CD4-positive, alpha-beta T cell treated with Interleukin-4 for 4 hours (primary cell): ENCODE results near the gene SETMAR.
"Not testable (repeated sequence)": the region's sequence is repeated elsewhere in the genome, so short reads cannot be mapped to it uniquely, and the experiment has no call there.

Source experiments
- DNase-seq: peaks from one replicate; pipeline ENCODE4 v3.0.0-alpha.2; 2020

The SETMAR gene

DNA sequence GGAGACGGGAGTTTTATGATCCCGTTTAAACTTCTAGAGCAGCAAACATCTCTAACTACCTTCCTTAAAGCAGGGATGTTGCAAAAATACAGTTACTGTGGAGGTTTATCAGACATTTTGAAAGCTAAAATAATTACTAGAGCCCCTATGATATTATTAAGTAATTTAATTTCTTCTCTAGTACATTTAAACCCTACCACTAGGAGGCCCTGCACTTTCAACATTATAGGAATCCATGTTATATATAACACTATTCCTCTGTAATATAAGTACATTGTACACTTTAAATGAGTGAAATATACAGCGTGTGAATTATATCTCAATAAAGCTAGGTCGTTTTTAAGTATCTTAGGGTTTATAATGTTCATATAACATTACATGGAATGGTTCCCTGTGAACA lies 11.5 kb downstream of the SETMAR start:
- no peak for DNase-seq

DNA sequence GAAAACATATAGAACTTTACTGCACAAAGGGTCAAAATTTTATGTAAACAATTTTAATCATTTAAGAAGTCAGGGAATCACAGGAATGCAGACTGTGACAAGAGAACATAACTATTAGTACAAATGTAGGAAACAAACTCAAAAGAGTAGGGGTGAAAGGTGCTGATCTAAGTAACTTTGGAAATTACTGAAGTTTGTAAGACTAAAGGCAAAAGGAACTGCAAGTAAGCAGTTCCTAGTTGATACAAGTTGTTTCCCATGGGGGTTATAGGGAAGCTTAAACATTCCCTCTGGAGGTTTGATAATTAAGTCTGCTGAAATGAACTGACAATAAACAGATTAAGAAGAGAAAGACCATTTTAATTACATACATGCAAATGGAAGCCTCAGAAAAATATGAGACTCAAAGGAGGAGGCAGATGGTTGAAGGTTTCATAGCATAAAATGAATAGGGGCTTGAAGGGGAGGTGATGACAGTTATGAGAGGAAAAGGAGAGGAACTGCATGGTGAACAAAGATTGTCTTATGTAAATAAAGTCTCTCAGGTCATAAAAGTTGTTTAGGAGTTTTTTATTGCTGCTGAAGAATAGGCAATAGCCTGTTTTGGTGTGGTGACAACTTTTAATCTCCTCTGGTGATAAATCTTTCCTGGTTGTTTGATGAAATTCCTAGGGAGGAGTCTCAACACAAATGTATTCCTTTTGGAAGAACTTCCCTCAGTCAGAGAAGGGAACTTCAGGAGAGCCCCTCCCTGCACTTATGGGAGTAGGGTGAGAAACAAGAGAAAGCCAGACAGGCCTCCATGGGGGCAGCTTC lies 17.1 kb downstream of the SETMAR start:
- no peak for DNase-seq

DNA sequence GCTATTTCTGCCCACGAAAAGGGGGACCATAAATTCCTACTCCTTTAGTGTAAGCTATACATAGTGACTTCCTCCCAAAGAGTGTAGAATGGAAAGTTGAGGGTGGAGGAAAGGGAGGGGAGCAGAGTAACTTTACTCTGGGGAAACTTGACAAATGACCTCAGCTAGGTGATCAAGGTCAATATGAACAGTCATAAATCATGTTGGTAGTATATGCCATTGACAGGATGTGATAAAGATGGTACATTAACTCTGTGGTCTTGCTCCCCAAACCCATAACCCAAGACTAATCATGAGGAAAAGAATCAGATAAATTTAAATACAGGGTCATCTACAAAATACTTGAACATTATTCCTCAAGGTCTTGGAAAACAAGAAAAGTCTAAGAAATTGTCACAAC lies 18.6 kb downstream of the SETMAR start:
- DNase-seq = no peak

DNA sequence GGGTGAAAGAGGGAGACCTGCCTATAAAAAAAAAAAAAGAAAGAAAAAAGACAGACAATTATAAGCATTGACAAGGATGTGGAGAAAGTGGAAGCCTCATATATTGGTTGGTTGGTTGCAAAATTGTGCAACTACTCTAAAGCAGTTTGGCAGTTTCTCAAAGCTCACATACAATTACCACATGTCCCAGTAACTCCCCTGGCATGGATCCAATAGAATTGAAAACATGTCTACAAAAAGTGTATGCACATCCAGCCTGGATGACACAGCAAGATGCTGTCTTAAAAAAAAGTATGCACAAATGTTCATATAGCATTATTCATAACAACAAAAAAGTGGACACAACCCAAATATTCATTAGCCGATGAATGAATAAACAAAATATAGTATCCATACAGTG lies 19.5 kb downstream of the SETMAR start:
- no peak for DNase-seq

DNA sequence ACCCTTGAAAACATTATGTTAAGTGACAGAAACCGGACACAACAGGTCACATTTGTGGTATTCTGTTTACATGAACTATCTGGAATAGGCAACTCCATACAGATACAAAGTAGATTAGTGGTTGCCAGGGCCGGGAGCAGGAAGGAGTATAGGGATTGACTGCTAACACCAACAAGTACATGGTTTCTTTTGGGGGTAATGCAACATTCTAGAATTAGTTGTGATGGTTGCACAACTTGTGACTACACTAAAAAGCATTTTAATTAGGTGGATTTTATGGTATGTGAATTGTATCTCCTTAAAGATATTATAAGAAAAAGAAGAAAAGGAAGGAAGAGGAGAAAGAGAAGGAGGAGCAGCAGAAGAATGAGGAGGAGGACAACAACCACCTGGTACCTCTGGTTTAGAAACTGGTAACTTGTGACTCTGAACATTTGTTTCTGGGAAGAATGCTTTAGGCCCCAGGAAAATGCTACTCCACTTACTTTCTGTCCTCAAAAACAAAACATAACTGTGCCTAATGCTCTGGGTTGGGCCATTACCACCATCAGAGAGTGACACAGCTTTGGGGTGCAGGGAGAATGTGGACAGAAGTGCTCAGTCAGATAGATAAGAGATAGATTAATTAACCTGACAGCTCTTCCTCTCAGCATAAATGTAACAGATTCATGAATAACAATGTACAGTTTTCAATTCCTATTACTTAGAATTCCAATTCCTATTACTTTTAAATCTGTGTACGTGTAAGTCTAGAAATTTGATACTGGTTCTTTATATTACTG lies 20.3 kb downstream of the SETMAR start:
- DNase-seq = no peak

DNA sequence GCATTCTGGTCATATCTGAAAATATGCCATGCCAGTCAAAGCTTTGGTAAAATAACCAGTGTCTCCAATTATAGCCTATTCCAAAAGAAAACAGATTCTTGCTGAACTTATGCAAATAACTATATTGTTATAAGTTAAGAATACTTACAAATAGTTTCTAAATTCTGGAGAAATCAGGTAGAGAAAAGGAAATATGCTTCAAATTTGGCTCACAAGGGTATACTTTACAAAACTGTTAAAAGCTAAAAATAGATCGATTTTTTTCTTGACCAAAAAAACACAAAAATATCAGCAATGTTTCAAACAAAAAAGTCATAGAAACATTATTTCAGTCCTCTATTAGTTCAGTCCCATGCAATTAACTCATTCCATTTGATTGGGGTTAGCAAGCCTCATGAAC lies 23.7 kb downstream of the SETMAR start:
- DNase-seq = no peak

DNA sequence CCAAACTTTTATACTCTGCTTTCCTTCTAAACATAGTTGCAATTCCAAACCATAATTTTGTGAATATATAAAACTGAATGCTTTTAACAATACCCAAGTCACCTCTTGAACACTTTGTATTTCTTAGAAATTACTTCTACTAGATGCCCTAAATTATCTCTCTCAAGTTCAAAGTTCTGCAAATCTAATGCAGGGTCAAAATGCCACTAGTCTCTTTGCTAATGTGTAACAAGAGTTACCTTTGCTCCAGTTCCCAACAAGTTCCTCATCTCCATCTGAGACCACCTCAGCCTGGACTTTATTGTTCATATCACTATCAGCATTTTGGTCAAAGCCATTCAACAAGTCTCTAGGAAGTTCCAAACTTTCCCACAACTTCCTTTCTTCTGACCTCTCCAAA lies 26.6 kb downstream of the SETMAR start:
- DNase-seq = not testable (repeated sequence)

DNA sequence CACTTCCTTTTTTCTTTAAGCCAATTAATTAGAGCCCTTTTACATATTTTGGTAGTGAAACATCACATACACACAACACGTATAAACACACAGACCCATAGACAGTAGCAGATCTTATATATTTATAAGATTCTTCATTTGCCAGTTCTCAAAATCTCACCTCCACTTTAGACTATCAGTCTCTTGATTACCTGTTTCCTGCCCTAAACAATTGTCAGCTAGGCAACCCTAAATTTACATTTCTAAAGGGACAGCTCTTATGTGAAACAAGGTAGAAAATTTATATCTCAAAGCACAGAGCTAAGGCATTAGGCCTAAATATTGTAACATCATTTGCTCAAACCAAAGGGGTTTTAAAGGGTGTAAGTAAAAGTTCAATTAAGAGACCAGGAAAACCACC lies 28.9 kb downstream of the SETMAR start:
- DNase-seq = no peak

DNA sequence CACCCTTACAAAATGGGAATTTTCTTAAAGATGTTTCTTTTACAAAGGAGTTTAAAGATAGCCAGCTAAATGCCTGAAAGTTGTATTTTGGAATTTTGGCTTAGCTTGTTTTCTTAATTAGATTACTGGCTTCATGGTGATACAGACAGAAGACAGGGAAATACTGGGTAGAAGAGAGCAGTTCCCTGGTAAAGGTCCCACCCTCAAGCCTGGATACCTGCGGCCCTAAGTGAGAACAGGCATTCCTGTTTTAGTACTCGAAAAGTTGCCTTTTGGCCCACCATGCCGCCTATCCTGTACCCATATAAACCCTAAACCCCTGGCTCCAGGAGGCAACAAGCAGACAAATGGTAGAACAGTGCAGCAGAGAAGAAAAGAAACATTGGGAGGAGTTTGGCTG lies 29.4 kb downstream of the SETMAR start:
- no peak for DNase-seq

DNA sequence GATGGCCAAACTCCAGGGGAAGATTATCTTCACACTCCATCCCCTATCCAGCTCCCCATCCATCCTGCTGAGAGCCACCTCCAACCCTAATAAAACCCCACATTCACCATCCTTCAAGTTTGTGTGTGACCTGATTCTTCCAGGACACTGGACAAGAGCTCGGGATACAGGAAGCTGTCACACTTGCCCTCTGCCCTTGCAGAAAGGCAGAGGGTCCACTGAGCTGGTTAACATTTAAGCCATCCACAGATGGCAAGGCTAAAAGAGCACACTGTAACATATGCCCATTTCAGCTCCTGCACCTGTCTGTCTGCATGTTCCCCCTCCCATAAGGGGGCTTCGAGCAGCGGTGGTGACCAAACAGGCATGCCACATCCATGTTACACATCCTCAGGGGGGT lies 29.8 kb downstream of the SETMAR start:
- no peak for DNase-seq

DNA sequence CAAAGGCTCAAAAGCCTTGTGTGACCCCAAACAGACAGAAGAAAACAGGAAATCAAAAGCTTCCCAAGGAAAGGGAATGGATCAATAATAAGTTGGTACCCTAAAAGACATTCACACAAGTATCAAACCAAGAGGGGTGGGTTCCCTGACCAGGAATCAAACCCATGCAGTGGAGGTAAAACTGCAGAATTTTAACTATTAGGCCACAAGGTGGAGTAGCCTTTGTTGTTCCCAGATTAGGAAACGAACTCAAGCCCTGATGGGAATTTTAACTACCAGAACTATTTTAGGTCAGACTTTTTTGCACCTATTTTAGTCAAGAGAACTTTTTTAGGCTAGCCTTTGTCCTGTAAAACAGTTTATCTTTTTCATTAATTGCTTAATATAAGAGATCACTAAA lies 31.4 kb downstream of the SETMAR start:
- DNase-seq = no peak

DNA sequence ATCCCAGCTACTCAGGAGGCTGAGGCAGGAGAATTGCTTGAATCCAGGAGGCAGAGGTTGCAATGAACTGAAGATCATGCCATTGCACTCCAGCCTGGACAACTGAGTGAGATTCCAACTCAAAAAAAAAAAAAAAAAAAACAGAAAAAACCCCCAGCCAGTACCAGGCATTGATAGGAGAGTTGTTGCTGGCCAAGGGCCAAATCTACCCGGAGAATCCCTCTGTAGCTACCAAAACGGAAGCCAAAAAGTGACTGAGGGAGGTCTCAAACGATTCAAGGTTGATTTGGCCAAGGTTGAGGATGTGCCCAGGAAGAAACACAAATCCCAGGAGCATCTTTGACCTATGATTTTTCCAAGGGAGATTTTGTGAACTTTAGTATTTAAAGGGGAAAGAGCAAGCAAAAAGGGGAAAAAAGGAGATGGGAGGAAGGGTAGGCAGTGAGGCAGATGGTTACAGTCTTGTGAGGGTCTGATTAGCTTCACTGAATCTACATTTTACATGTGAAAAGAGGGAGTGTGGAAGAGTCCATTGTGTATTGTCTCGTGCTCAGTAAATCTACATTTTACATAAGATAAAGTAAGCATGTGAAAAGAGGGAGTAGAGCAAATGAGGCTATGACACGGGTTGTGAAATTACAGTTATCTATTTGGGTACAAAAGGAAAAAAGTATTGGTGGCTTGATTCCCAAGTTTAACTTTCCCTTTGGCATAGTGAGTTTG lies 32.8 kb downstream of the SETMAR start:
- no peak for DNase-seq

DNA sequence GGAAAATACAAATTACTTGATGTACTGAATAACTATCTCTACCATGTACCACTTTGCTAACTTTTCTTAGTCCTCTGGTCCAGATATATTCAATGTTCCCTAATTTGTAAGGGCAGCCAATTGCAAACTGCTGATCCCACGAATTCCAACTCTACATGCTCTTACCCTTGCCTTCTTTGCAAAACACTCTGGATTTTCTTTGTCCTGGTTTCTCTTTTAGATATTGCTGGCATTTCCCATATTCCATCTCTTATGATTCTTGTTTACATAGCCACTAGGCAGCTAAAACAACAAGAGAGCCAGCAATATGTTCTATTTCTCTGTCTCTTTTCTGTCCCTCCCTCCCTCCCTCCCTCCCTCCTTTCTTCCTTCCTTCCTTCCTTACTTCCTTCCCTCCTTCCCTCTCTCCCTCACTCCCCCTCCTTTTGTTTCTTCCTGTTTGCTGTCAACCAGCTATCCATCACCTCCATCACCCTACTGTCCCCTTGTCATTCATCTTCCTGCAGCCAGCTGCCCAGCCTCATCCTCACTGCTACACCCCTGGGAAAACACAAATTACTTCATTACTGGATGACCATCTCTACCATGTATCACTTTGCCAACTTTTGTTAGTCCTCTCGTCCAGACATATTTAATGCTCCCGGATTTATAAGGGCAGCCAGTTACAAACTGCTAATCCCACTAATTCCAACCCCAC lies 33.8 kb downstream of the SETMAR start:
- DNase-seq = no peak

DNA sequence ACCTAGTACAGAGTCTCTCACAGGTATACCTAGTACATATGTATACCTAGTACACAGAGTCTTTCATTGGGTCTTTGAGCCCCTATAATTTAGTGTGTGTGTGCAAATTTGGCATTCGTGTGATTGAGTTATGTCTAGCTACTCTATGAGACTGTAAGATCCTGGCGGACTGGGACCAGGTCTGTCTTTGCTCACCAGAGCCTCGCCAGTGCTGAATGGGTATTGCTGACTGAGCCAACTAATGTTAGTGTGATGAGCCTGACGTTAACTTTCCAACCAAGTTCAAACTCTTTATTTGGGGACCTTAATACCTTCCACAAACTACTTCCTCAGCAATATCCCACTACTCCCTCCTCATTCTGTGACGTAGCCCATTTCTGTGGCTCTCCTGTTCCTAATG lies 35.6 kb downstream of the SETMAR start:
- DNase-seq = no peak

DNA sequence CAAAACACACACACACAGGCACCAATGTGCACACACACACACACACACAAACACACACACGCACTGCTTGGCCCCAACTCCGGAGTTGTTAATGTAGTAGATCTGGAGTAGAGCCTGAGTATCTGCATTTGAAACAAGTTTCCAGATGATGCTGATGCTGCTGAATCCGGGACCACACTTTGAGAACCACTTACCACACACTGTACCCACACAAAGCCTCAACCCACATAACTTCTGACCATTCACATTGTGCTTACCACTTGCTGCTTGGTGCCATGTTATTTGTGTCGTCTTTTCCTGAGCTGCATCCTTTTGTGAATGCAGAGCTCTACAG lies 36.9 kb downstream of the SETMAR start:
- no peak for DNase-seq

DNA sequence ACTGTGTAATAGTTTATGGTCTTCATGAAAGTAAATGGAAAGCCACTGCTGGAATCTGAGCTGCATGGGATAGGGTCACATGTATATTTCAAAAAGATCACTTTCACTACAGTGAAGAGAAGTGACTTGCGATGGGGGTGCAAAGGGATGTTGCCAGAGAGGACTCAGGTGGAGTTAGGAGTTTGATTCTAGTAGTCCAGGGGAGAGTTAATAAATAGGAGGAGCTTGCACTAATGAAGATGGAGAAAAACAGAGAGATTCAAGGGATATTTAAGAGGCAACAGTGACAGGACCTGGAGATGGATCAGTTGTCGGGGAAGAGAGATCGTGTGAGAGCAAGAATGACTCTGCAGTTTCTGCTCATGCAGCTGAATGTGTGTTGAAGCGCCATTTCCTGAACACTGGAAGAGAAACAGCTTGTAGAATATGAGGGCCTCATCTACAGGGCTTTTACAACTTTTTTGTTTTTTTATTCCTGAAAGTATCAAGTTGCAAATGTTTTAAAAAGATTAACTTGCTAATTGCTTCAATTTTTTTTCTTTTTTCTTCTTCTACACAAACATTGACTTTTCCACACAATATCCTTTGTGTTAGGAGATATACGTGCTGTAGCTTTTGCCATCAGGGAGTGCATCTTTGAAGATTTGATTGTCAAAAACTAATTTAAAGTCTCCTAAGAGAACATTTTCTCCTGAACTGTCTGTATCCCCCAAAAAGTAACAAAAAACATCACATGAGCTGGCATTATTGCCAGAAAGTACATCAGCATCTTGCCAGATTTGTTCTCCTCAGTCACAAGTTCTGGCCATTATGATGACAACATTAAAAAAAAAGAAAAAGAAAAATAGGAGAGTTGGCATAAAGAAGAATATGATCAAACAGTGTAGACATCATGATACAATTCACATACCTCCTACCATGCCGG lies 37.5 kb downstream of the SETMAR start:
- no peak for DNase-seq

DNA sequence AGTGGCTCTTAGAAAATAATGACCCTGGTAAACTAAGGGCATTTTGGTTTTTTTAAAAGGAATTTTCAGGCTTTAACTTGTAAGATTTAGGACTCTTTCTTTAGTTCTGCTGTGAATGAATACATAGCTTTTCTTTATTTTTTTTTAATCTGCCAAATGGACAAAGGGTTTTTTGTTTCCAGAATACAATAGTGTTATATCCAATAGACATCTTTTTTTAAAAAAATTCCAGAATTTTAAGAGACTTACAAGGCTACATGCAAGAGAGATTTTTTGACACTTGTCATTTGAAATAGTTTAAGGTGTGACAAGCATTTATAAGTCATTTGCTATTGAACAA lies 38.1 kb downstream of the SETMAR start:
- no peak for DNase-seq

DNA sequence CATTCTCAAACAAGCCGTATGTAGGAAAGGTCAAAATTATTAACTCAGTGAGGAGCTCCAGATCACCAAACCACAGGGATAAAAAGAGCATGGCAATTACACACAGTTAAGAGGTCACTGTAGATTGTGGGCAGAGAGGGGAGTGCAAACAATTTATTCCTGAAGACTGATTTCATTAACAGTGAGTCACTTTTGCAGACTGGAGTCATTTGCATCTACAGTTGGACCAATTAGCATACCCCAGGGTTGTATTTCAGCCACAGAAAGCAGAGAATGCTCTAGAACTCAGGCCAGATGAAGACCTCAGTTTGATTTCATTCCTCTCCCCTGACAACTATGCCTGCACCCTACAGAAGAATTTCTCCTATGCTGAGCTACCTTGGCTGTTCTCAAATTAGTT lies 40.1 kb downstream of the SETMAR start:
- no peak for DNase-seq

DNA sequence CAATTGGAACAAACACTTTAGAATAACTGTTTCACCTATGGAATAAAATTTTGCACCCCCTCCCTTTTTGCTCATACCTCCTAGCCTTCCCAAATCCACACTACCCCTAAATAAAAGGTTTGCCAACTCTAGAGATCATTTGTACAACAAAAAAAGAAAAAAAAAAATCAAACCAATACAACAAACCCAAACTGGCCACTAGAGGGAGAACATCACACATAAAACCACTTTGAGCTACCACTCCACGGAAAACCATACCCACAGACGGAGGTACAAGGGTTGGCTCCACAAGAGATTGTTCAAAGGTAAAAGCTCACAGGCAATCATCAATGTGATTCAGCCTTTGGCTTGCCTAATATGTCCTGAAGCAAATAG lies 47.6 kb downstream of the SETMAR start:
- DNase-seq = peak; percentile 69

DNA sequence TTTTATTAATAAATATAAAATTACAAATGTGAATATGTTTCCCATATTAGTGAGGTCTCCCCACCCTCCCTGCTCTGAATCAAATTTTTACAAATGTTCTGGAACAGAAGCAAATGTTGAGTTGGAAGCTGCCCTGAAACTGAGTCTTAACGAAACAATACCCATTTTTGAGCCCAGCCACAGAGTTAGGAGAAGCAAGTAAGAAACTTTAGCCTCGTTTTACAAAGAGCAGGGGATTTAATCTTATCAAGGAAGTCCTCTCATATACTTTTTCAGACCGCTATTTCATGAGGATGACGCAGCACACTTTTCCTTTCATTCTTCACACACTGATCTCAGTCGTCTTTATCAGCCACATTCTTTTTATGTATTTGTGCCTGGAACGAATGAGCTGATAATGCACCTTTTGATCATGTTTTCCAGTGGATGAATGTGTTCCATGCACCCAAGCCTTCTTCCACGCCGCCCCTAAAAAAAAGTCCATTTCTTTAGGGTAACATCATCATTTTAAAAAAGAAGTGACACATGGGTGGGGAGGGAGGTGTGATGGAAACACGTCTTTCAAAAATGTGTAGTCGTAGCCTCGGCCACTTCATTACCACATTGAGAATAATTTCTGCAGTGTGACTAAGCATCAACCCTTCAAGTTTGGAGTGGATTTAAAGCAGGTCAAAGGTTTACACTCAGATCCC lies 48.1 kb downstream of the SETMAR start:
- no peak for DNase-seq

DNA sequence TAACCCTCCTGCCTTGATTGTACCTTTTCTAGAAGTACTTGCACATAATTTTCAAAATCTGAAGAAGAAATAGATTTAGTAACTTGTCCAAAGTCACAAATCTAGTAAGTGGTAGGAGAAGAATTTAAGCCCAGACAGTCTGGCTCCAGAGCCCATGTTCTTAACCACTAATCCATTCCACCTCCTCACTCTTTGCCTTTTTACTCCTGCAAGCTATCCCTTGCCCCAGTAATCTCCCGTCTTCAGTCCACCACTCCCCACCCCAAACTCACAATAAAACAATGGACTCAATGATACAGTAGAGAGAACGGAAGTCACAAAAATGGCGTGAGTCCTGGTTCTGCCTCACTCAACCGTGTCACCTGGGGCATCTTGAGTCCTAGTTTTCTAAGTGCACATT lies 48.7 kb downstream of the SETMAR start:
- no peak for DNase-seq
